Stomach smooth muscle (tissue), 2 donors: ENCODE results near the gene CD300E.

ENCODE experiments used
- H3K27ac ChIP-seq: one replicate; pipeline ENCODE4 v1.7.0; 2013; ENCODE audit warnings: mild to moderate bottlenecking, low read length, inconsistent platforms
- H3K27me3 ChIP-seq, 2 donors: one replicate each; pipeline ENCODE4 v1.7.0; 2013; ENCODE audit warnings: low read length in 2 of 2; ENCODE audit not compliant: insufficient read depth in 2 of 2, control insufficient read depth in 1 of 2
- H3K36me3 ChIP-seq, 2 donors: one replicate each; pipeline ENCODE4 v1.7.0; 2013; ENCODE audit warnings: low read length in 2 of 2; ENCODE audit not compliant: control insufficient read depth in 2 of 2, insufficient read depth in 2 of 2
- H3K4me1 ChIP-seq: one replicate; pipeline ENCODE4 v1.7.0; 2013; ENCODE audit warnings: low read length; ENCODE audit not compliant: control insufficient read depth, insufficient read depth
- H3K4me3 ChIP-seq, 2 donors: one replicate each; pipeline ENCODE4 v1.7.0; 2013; ENCODE audit warnings: low read length in 2 of 2
- H3K9ac ChIP-seq, 2 donors: one replicate each; pipeline ENCODE4 v1.7.0; 2013; ENCODE audit warnings: low read length in 2 of 2, mild to moderate bottlenecking in 1 of 2
- H3K9me3 ChIP-seq, 2 donors: one replicate each; pipeline ENCODE4 v1.7.0; 2013; ENCODE audit warnings: low read length in 2 of 2; ENCODE audit not compliant: control insufficient read depth in 2 of 2
- donor health status: healthy.
- donor health status: Pancreatic carcinoma.

The CD300E gene

DNA sequence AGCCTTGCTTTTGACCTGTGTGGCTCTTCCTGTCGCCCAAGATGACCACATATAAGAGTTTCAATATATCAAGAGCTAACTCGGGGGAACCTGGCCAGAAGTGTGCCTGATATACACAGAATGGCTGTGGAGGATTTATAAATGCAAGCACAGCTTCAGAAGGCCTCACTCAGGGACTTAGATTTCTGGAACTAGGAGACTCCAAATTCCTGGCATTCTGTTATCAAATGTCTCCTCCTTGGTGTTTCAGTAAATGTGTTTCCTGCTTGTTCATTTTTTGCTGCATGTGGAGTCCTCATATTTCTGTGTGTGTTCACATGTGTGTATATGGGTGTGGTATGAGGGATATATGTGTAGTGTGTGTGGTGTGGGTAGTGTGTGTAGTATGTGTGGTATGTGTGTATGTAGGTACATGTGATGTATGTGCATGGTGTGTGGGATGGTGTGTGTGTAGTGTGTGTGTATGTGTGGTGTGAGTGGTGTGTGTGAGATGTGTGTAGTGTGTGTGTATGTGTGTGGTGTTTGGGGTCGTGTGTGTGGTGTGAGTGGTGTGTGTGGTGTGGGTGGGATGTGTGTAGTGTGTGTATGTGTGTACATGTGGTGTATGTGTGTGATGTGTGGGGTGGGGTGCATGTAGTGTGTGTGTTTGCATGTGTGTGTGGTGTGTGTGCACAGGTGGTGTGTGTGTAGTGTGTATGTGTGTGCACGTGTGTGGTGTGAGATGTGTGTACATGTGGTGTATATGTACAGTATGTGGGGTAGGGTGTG is 55.2 kb downstream of the CD300E start:
- Histone ChIP-seq H3K9me3 (peaks cover 0 to 3% of the 10 kb centered on the region in 2 donors), H3K4me1 (no peaks in the 10 kb centered on the region), H3K27ac (no peak overlapping the region), H3K9ac (no peak overlapping the region), H3K4me3 (no peak overlapping the region), H3K27me3 (peaks cover 0 to 3% of the 10 kb centered on the region in 2 donors), H3K36me3 (no peaks in the 10 kb centered on the region)

DNA sequence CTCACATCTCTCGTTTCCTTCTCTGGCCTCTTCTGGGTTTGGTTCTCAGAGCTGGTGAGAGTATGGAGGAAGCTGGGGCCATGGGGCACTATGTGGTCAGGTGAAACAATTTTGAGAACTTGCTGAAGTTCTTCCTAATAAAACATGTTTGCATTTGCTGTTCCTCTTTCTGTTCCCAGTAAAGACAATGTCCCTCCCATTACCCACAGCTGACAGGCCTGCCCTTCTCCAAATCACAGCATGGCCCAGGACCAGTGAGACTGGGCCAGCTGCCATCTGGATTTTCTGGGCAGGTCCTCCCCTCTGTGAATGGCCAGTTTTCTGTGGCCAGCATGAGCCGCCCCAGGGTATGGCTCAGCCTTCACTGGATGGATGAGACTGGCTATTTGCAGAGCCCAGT is 56.1 kb downstream of the CD300E start, which contains the start of gene CD300H:
CD300H (minus strand) TSS at position 113 of the 400 bp plus-strand sequence.
- Histone ChIP-seq H3K27me3 (peaks cover 0 to 6% of the 10 kb centered on the region in 2 donors), H3K4me3 (no peak within 1 kb of the TSS), H3K27ac (no peak within 1 kb of the TSS), H3K4me1 (no peaks in the 10 kb centered on the region), H3K36me3 (no peaks in the 10 kb centered on the region), H3K9ac (no peak within 1 kb of the TSS), H3K9me3 (peaks cover 0 to 3% of the 10 kb centered on the region in 2 donors)

DNA sequence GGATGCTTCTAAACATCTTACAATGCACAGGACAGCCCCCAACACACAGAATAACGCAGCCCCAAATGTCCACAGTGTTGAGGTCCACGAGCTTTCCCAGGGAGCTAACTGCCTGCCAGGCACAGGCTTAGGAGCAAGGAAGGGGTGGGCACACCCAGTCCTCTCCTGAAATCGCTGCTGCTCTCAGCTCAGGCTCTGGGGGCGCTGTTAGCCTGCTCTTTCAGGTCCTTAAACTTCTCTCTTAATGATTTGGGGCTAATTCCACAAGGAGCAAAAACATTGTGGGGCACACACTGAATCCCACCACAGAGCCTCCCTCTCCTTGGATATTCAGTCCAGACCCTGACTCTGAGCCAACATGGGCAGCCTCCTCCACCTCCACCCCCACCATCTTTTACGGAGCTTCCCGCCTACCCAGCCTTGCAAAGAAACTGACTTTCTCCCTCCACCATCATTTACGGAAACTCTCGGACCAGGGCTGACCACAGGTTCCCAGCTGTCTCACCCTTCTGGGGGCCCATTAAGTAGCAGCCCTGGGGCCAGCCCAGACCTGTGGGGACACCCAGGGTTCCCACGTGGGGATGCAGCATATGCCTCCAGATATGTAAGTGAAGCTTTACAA is 57.3 kb downstream of the CD300E start:
- Histone ChIP-seq H3K36me3 (no peaks in the 10 kb centered on the region), H3K9me3 (no peaks in the 10 kb centered on the region), H3K4me1 (no peaks in the 10 kb centered on the region), H3K27me3 (peaks cover 0 to 6% of the 10 kb centered on the region in 2 donors), H3K27ac (no peak overlapping the region), H3K4me3 (no peak overlapping the region), H3K9ac (no peak overlapping the region)

GRCh38 chr17:74565126-74565525 is 58.4 kb downstream of the CD300E start:
- Histone ChIP-seq H3K4me1 (no peaks in the 10 kb centered on the region), H3K4me3 (no peak overlapping the region), H3K27me3 (peaks cover 0 to 6% of the 10 kb centered on the region in 2 donors), H3K27ac (no peak overlapping the region), H3K9me3 (no peaks in the 10 kb centered on the region), H3K9ac (no peak overlapping the region), H3K36me3 (no peaks in the 10 kb centered on the region)

DNA sequence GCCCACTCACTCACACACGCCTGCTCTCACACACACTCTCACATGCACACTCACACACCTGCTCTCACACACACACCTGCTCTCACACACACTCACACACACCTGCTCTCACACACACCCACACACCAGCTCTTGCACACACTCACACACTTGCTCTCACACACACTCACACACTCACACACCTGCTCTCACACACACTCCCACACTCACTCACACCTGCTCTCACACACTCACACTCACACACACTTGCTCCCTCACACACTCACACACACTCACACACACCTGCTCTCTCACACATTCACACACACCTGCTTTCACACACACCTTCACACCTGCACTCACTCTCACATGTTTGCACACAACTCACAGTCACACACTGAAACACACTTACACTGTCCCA is 60.2 kb downstream of the CD300E start:
- no peak overlapping the region for H3K4me3 ChIP-seq
- no peak overlapping the region for H3K27ac ChIP-seq
- H3K27me3 ChIP-seq = peaks cover 0 to 8% of the 10 kb centered on the region in 2 donors
- no peaks in the 10 kb centered on the region for H3K36me3 ChIP-seq
- no peak overlapping the region for H3K9ac ChIP-seq
- no peaks in the 10 kb centered on the region for H3K4me1 ChIP-seq
- no peaks in the 10 kb centered on the region for H3K9me3 ChIP-seq

- Histone ChIP-seq H3K27ac (no peak overlapping the region), H3K4me1 (no peaks in the 10 kb centered on the region), H3K9ac (no peak overlapping the region), H3K36me3 (no peaks in the 10 kb centered on the region), H3K27me3 (peaks cover 0 to 8% of the 10 kb centered on the region in 2 donors), H3K4me3 (no peak overlapping the region), H3K9me3 (no peaks in the 10 kb centered on the region)
These were observed 62.0 kb downstream of the CD300E start for GRCh38 chr17:74561586-74561985.
